ENCODE measurements around the gene LRFN2.

LRFN2 gene

DNA sequence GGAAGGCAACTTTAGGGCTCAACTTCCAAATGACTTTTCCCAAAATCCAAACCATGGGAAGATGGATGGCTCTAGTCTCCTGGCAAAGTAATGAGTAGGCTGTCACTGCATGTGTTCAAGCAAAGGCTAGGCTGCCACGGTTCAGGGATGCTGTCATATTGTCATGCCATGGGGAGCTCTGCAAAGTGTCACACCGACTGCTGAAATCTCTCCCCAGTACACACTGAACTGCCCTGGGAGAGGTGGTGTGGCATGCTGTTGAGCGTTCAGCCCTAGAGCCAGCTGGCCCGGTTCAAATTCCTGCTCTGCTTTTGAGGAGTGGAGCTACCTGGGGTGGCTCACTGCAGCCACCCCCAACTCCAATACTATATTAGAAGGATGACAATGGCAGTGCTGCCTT lies 115.9 kb downstream of the LRFN2 start:
- H3K9me3 ChIP-seq (ENCODE audit: insufficient read depth, low read depth, low read length) = no peaks in the 10 kb centered on the region
- H3K79me2 ChIP-seq (ENCODE audit: insufficient read depth, low read length) = no peaks in the 10 kb centered on the region
- H2AFZ ChIP-seq (ENCODE audit: low read length) = no peak overlapping the region
- TF ChIP-seq, protein P1, sequence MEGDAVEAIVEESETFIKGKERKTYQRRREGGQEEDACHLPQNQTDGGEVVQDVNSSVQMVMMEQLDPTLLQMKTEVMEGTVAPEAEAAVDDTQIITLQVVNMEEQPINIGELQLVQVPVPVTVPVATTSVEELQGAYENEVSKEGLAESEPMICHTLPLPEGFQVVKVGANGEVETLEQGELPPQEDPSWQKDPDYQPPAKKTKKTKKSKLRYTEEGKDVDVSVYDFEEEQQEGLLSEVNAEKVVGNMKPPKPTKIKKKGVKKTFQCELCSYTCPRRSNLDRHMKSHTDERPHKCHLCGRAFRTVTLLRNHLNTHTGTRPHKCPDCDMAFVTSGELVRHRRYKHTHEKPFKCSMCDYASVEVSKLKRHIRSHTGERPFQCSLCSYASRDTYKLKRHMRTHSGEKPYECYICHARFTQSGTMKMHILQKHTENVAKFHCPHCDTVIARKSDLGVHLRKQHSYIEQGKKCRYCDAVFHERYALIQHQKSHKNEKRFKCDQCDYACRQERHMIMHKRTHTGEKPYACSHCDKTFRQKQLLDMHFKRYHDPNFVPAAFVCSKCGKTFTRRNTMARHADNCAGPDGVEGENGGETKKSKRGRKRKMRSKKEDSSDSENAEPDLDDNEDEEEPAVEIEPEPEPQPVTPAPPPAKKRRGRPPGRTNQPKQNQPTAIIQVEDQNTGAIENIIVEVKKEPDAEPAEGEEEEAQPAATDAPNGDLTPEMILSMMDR (conservative IDR thresholded peaks at IDR 0.05; ENCODE audit: low read length) = no peak
- TF ChIP-seq EZH2phosphoT487 (IDR thresholded peaks at IDR 0.05; ENCODE audit: borderline replicate concordance) = no peak
- H3K27me3 ChIP-seq (ENCODE audit: insufficient read depth, low read length, poor library complexity, severe bottlenecking) = no peaks in the 10 kb centered on the region
- H4K20me1 ChIP-seq (ENCODE audit: insufficient read depth, low read length, poor library complexity, severe bottlenecking) = no peaks in the 10 kb centered on the region
- no peaks in the 10 kb centered on the region for H3K36me3 ChIP-seq (ENCODE audit: insufficient read depth, low read length)
- H3K9ac ChIP-seq (ENCODE audit: low read depth, low read length, poor library complexity, severe bottlenecking) = no peak overlapping the region
- H3K4me3 ChIP-seq (ENCODE audit: low read length, poor library complexity, severe bottlenecking) = no peak overlapping the region
- no peak overlapping the region for H3K4me2 ChIP-seq (ENCODE audit: low read depth, low read length, poor library complexity, severe bottlenecking)
- no peaks in the 10 kb centered on the region for H3K9me2 ChIP-seq (replicated peaks; ENCODE audit: low read depth, low read length)
- no peaks in the 10 kb centered on the region for H3F3A ChIP-seq (ENCODE audit: low read depth)
- no peaks in the 10 kb centered on the region for H3K4me1 ChIP-seq (ENCODE audit: insufficient read depth, low read length, poor library complexity, severe bottlenecking)

DNA sequence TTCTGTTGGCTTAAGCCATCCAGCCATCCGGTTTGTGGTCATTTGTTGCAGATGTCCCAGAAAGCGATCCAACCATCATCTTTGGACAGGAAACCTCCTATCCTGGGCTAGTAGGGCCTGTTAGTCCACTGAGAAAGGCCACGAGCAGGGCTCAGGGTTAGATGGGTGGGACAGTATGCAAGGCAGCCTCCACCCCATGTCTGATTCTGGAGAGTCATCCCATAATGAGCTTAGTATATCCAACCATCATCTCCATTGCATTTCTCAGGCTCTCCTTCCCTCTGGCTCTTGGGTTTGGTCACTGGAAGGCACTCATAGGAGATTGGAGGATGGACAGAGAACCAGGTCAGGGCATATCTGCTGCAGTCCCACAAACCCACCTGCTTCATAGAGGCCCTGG lies 117.8 kb downstream of the LRFN2 start:
- Histone ChIP-seq H3K4me1 (ENCODE audit: insufficient read depth, low read length, poor library complexity, severe bottlenecking) (no peaks in the 10 kb centered on the region), H3K9ac (ENCODE audit: low read depth, low read length, poor library complexity, severe bottlenecking) (no peak overlapping the region), H3K9me2 (replicated peaks; ENCODE audit: low read depth, low read length) (no peaks in the 10 kb centered on the region)

DNA sequence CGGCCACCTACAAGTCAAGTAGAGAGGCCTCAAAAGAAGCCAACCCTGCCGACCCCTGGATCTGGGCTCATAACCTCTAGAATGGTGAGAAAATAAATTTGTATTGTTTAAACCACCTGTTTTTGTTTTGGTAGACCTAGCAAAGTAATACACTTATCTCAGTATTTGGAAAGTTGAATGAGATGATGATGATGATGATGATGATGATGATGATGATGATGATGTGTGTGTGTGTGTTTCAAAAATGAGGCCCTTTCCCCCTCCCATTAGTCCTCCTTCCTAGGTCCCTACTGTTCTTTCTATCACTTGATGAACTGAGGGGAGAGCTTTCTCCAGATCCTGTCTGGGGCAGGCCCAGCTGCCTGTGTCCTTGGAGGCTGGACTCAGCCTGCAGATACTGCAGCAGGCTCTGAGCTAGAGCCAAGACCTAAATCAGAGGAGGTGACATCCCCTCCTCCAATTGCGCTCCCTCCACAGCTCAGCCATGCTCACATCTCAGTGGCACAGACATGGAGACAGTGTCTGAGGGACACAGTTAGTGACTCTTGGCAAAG lies 120.1 kb downstream of the LRFN2 start:
- Histone ChIP-seq H2AFZ (ENCODE audit: low read length) (no peak overlapping the region), H3K9me2 (replicated peaks; ENCODE audit: low read depth, low read length) (no peaks in the 10 kb centered on the region), H3K9ac (ENCODE audit: low read depth, low read length, poor library complexity, severe bottlenecking) (no peak overlapping the region), H3K36me3 (ENCODE audit: insufficient read depth, low read length) (no peaks in the 10 kb centered on the region), H3F3A (ENCODE audit: low read depth) (no peaks in the 10 kb centered on the region), H3K4me1 (ENCODE audit: insufficient read depth, low read length, poor library complexity, severe bottlenecking) (no peaks in the 10 kb centered on the region), H3K9me3 (ENCODE audit: insufficient read depth, low read depth, low read length) (no peaks in the 10 kb centered on the region), H3K79me2 (ENCODE audit: insufficient read depth, low read length) (no peaks in the 10 kb centered on the region), H3K4me2 (ENCODE audit: low read depth, low read length, poor library complexity, severe bottlenecking) (no peak overlapping the region), H4K20me1 (ENCODE audit: insufficient read depth, low read length, poor library complexity, severe bottlenecking) (no peaks in the 10 kb centered on the region), H3K4me3 (ENCODE audit: low read length, poor library complexity, severe bottlenecking) (no peak overlapping the region), H3K27me3 (ENCODE audit: insufficient read depth, low read length, poor library complexity, severe bottlenecking) (no peaks in the 10 kb centered on the region)
- TF ChIP-seq, protein P1 (conservative IDR thresholded peaks at IDR 0.05; ENCODE audit: low read length) = no peak
- no peak for TF ChIP-seq EZH2phosphoT487 (IDR thresholded peaks at IDR 0.05; ENCODE audit: borderline replicate concordance)

More for the DNA sequence above, 117.8 kb downstream of the LRFN2 start:
- Histone ChIP-seq H4K20me1 (ENCODE audit: insufficient read depth, low read length, poor library complexity, severe bottlenecking) (no peaks in the 10 kb centered on the region), H3K4me2 (ENCODE audit: low read depth, low read length, poor library complexity, severe bottlenecking) (no peak overlapping the region), H3K79me2 (ENCODE audit: insufficient read depth, low read length) (no peaks in the 10 kb centered on the region), H2AFZ (ENCODE audit: low read length) (no peak overlapping the region), H3K36me3 (ENCODE audit: insufficient read depth, low read length) (no peaks in the 10 kb centered on the region), H3K4me3 (ENCODE audit: low read length, poor library complexity, severe bottlenecking) (no peak overlapping the region), H3K27me3 (ENCODE audit: insufficient read depth, low read length, poor library complexity, severe bottlenecking) (no peaks in the 10 kb centered on the region), H3F3A (ENCODE audit: low read depth) (no peaks in the 10 kb centered on the region), H3K9me3 (ENCODE audit: insufficient read depth, low read depth, low read length) (no peaks in the 10 kb centered on the region)
- TF ChIP-seq, protein P1 (conservative IDR thresholded peaks at IDR 0.05; ENCODE audit: low read length) = no peak
- no peak for TF ChIP-seq EZH2phosphoT487 (IDR thresholded peaks at IDR 0.05; ENCODE audit: borderline replicate concordance)

Data from Loucy (cell line).